GM20000 (cell line): Measurements from ENCODE around the gene CIAO3.

Source experiments
- DNase-seq: peaks from one replicate; pipeline ENCODE4 v3.0.0; 2012; ENCODE audit warnings: low spot score
- TF ChIP-seq, protein P1 (sequence below): IDR thresholded peaks from 2 replicates; pipeline ENCODE4 v1.5.1; 2012; ENCODE audit warnings: mild to moderate bottlenecking, control low read depth; ENCODE audit errors: extremely low read depth, missing control alignments

CIAO3 gene

DNA sequence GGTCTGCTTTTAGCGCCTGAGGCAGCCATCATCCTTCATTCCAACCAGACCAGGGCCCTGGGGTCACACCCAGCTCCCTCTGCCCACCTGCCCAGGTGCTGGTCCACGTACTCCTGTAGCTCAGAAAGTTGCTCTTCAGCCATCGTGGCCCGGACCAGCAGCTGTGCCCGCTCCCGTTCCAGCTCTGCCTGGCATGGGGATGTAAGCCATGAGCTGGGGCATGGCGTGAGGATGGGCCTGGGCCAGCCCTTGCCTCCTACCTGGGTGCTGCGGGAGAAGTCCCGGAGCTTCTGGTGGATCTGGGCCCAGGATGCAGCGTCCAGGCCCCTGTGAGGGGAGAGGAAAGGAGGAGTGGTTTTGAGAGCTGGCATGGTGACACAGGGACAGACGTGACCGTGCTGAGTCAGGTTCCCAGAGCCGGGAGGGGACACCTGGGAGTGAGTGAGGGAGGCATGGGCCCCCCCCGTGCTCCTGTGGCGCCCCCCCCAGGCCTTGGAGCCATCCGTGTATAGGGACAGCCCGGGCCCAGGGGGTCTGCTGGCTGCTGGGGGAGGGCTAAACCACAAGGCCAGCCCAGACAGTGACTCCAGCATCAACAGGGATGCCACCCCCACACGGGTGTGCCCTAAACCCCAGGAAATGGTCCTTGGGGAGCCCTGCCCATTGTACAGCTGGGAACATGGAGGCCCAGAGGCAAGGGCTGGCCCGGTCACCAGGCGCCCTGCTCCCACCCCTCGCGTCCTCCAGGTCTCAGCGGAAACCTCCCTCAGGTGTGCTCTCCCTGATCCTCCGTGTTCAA, 17.8 kb downstream of the CIAO3 start:
- TF ChIP-seq, protein P1, sequence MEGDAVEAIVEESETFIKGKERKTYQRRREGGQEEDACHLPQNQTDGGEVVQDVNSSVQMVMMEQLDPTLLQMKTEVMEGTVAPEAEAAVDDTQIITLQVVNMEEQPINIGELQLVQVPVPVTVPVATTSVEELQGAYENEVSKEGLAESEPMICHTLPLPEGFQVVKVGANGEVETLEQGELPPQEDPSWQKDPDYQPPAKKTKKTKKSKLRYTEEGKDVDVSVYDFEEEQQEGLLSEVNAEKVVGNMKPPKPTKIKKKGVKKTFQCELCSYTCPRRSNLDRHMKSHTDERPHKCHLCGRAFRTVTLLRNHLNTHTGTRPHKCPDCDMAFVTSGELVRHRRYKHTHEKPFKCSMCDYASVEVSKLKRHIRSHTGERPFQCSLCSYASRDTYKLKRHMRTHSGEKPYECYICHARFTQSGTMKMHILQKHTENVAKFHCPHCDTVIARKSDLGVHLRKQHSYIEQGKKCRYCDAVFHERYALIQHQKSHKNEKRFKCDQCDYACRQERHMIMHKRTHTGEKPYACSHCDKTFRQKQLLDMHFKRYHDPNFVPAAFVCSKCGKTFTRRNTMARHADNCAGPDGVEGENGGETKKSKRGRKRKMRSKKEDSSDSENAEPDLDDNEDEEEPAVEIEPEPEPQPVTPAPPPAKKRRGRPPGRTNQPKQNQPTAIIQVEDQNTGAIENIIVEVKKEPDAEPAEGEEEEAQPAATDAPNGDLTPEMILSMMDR = no peak
- DNase-seq = no peak

DNA sequence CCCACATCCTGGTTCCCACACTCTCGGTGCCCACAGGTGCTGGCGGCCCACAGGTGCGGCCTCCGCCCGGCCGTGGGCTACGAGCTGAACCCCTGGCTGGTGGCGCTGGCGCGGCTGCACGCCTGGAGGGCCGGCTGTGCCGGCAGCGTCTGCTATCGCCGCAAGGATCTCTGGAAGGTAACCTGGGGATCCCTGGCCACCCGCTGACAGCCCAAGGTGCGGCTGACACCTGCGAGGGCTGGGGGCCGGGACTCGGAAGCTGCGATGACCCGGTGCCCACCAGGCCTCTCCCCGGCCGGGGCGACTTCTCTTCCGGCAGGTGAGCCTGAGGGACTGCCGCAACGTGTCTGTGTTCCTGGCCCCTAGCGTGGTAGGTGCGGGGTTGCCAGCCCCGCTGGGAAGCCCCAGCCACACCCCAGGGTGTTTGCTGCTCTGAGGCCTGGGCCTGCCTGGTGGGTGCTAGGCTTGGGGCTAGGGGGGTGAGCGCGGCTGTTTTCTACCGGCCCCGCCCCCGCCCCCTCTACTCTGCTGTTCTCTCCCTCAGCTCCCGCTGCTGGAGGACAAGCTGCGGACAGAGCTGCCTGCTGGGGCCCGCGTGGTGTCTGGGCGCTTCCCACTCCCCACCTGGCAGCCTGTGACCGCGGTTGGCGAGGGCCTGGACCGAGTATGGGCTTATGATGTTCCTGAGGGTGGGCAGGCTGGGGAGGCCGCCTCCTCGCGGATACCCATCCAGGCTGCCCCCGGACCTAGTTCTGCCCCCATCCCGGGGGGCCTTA, 18.8 kb downstream of the CIAO3 start:
- DNase-seq = no peak
- TF ChIP-seq, protein P1 = no peak

DNA sequence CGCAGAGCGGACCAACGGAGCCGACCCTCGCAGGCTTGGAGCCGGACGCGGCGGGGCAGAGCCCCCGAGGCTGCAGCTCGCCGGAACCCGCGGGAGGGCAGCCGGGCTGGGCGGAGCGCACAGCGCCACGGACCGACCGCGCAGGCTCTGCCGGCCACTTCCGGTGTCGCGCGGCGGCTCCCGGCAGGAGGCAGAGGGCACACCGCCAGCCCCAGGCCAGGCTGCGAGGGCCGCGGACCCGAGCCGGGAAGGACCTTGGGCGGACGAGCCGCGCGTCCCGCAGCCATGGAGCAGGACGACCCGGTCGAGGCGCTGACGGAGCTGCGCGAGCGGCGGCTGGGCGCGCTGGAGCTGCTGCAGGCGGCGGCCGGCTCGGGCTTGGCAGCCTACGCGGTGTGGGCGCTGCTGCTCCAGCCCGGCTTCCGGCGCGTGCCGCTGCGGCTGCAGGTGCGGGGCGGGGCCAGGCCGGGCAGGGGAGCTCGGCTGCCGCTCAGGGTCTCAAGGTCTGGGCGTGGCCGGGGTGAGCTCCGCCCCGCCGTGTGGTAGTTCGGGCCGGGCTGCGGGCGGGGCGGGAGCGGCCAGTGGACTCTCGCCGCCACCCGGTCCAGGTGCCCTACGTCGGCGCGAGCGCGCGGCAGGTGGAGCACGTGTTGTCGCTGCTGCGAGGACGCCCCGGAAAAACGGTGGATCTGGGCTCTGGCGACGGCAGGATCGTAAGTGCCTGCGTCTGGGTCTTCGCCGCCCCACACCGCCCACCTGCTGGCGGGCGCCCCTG, 19.6 kb downstream of the CIAO3 start, which contains the start of gene ANTKMT:
TSS of gene ANTKMT (plus strand) at position 157 of the 775 bp plus-strand sequence. CDS start at position 286, 129 bp downstream.
- TF ChIP-seq, protein P1 = no peak
- peak; percentile 97 for DNase-seq

DNA sequence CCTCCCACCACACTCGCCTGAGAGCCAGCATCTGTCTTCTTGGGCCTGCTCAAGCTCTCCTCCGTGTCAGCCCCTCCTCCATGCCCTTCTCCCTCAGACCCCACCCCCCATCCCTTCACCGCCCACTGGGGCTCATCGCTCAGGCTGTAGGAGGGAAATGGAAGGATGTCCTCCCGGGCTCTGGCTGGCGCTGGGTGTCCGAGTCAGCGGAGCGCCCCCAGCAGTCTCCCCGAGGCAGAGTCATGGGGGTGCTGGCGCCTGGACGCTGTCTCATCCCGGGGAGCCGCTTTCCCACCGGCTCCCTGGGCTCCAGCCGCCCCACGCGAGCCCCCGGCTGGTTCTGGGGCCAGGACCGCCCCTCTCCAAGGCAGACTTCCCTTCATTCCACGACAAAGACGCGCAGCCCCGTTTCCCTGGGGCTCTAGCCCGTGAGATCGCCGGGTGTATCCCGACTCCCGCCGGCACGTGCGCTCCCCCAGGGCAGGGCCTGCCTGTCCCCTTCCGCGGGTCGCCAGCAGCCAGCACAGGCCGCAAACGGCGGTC, 20.3 kb downstream of the CIAO3 start:
- peak; percentile 82 for DNase-seq
- TF ChIP-seq, protein P1 = peak; percentile 17

DNA sequence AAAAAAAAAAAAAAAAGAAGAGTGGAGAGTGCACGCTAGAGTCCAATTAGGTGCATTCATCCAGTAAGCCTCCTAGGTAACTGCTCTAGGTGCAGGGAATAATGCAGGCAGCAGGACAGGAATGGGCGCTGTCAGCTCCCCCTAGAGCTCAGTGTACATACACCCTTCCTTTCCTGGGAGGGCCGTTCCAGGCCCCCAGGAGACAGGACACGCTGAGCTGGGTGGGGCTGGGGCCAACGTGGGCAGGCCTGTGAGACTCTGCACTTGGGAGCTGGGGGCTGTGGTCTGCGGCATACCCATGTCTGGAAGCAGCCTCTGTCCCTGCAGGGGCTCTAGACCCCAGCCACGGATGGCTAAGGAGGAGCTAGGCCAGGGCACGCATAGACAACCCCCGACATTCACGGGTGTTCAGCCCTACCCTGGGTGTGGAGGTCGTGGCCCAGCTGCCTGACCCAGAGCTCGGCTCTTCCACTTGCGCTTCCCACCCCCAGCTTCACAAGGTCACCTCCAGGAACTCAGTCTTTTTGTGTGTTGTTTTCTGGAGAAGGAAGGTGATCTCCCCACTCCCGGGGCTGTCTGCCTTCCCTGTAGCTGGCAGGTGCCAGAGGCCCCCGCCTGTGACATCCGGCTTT, 20.9 kb downstream of the CIAO3 start:
- no peak for DNase-seq
- TF ChIP-seq, protein P1 = no peak

DNA sequence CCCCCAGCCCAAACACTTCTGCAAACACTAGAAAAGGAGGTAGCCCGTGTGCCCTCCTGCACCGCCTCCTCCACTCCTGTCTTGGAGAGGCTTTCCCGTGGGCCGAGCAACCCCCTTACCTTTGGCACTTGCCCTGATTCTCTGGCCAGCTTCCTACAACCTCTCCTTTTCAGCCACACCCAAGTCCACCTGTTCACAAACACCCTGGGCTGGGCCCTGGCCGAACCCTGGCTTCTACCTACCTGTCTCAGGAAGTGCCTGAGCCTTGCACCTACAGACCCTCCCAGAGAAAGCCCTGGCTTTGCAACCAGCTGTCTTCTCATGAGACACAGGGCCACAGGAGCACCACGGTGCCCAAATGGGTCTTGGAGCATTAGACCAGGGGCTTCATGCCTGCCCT, 21.9 kb downstream of the CIAO3 start:
- TF ChIP-seq, protein P1 = no peak
- DNase-seq = no peak
